Chondrocyte (in vitro differentiated cells): Measurements from ENCODE around the gene CALY. TPM values are rescaled to one million over a fixed set of nuclear protein-coding genes. Genes with fewer than 3 reads are reported as not detected.
"Not testable (repeated sequence)": the region's sequence is repeated elsewhere in the genome, so short reads cannot be mapped to it uniquely, and the experiment has no call there.

Experiments
- DNase-seq: peaks from one replicate; pipeline ENCODE4 v3.0.0; 2021; ENCODE audit warnings: mixed read lengths, low spot score
- H3K27ac Mint-ChIP-seq: one replicate; pipeline ENCODE4 v1.8.0; 2021; ENCODE audit warnings: mild to moderate bottlenecking, moderate library complexity, mixed read lengths; ENCODE audit not compliant: unreplicated experiment
- H3K27me3 Mint-ChIP-seq: 2 replicates; pipeline ENCODE4 v1.8.0; 2021; ENCODE audit warnings: low read depth, mixed read lengths
- H3K36me3 Mint-ChIP-seq: 2 replicates; pipeline ENCODE4 v1.8.0; 2021; ENCODE audit warnings: low read depth, mixed read lengths
- H3K4me1 Mint-ChIP-seq: 2 replicates; pipeline ENCODE4 v1.8.0; 2021; ENCODE audit warnings: low read depth, mild to moderate bottlenecking, mixed read lengths
- H3K4me3 Mint-ChIP-seq: one replicate; pipeline ENCODE4 v1.8.0; 2021; ENCODE audit warnings: mild to moderate bottlenecking, moderate library complexity, mixed read lengths; ENCODE audit not compliant: unreplicated experiment
- H3K9me3 Mint-ChIP-seq: 2 replicates; pipeline ENCODE4 v1.8.0; 2021; ENCODE audit warnings: low read depth, mixed read lengths
- total RNA-seq: library from RNA; stranded (reverse); gene quantifications from 3 replicates; pipeline ENCODE4 v1.2.1, GENCODE V29; 2021
- TF ChIP-seq, protein P1 (sequence below): fragments of 200-600 bp; sonication (generic); IDR thresholded peaks from 2 replicates; pipeline ENCODE4 v1.5.0; 2021; ENCODE audit warnings: antibody characterized with exemption, mild to moderate bottlenecking, moderate library complexity

Gene CALY
- total RNA-seq, 1 donor from 2014 or later, result 8.9 TPM

DNA sequence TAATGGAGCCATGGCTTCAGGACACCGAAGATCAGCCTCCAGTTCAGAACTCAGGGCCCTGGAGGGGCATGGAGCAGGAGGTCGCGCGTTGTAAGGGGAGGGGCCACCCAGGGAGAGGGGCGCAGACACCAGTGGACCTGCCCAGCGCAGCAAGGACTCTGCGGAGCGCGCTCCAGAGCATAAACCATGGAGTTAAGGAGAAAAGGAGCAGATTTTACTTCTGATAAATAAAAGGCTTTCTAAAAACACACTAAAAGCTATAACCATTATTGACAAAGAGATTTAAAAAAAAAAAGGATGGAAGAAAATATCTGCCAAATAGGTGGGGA lies 10.5 kb downstream of the CALY start:
- Mint-ChIP-seq H3K27ac (peak overlapping the region; percentile 69), H3K4me1 (peaks cover 43% of the 10 kb centered on the region), H3K27me3 (no peaks in the 10 kb centered on the region), H3K36me3 (no peaks in the 10 kb centered on the region), H3K4me3 (peak overlapping the region; percentile 72), H3K9me3 (no peaks in the 10 kb centered on the region)
- TF ChIP-seq, protein P1, sequence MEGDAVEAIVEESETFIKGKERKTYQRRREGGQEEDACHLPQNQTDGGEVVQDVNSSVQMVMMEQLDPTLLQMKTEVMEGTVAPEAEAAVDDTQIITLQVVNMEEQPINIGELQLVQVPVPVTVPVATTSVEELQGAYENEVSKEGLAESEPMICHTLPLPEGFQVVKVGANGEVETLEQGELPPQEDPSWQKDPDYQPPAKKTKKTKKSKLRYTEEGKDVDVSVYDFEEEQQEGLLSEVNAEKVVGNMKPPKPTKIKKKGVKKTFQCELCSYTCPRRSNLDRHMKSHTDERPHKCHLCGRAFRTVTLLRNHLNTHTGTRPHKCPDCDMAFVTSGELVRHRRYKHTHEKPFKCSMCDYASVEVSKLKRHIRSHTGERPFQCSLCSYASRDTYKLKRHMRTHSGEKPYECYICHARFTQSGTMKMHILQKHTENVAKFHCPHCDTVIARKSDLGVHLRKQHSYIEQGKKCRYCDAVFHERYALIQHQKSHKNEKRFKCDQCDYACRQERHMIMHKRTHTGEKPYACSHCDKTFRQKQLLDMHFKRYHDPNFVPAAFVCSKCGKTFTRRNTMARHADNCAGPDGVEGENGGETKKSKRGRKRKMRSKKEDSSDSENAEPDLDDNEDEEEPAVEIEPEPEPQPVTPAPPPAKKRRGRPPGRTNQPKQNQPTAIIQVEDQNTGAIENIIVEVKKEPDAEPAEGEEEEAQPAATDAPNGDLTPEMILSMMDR, result no peak
- no peak for DNase-seq

DNA sequence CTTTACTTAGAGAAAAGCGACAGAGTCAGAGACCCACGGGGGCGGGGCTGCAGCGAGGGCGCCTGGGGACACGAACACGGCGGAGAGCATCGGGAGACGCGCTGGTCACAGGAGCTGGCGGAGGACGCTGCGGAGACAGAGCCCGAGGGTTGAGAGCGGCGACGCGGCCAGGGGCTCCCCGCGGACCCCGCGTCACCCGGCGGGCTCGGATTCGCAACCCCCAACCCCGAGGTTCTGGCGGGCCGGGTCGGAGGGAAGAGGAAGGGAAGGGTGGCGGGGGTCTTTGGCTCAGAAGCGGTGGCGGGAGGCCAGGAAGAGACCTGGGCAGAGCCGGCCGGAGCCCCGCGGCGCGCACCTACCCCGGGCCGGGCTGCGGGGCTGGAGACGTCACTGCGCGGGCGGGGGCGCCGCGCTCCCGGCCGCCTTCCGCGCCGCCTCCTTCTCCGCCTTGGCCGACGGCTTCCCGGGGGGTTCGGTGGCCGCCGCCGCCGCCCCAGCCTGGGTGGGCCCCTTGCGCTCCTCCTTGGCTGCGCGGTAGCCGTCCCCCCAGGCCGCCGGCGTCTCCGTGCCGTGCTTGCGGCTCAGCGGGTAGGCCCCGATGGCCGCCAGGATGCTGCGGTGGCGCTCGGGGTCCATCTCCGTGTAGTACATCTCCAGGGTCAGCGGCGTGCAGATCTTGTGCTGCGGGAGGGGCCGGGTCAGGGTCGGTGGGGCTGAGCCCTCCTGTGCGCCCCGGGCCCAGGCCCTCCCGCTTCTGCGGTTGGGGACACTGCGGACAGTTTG lies 11.1 kb downstream of the CALY start:
- Mint-ChIP-seq H3K4me3 (peak overlapping the region; percentile 82), H3K27me3 (no peaks in the 10 kb centered on the region), H3K36me3 (no peaks in the 10 kb centered on the region), H3K4me1 (peaks cover 43% of the 10 kb centered on the region), H3K27ac (peak overlapping the region; percentile 94), H3K9me3 (no peaks in the 10 kb centered on the region)
- DNase-seq, result peak; percentile 84
- TF ChIP-seq, protein P1, result no peak

DNA sequence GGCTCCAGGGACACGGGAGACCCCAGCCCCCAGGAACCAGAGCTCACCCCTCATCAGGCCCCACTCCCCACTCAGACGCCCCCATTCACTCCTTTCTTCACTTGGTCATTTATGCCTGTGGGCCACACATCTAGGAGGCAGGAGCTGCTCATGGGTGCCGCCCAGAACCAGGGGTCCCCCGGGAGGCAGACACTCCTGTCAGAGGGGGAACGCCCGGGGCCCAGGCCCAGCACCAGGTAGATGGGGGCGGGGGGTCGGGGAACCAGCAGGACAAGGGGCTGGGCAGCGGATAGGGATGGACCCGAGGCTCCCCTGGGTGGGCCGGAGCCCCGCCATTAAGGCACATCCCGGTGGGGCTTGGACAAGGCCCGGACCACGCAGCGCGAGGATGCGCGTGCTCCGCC lies 11.8 kb downstream of the CALY start:
- TF ChIP-seq, protein P1, result no peak
- peak; percentile 87 for DNase-seq
- Mint-ChIP-seq H3K4me3 (peak overlapping the region; percentile 82), H3K4me1 (peaks cover 40% of the 10 kb centered on the region), H3K9me3 (no peaks in the 10 kb centered on the region), H3K27ac (peak overlapping the region; percentile 36), H3K27me3 (no peaks in the 10 kb centered on the region), H3K36me3 (no peaks in the 10 kb centered on the region)

DNA sequence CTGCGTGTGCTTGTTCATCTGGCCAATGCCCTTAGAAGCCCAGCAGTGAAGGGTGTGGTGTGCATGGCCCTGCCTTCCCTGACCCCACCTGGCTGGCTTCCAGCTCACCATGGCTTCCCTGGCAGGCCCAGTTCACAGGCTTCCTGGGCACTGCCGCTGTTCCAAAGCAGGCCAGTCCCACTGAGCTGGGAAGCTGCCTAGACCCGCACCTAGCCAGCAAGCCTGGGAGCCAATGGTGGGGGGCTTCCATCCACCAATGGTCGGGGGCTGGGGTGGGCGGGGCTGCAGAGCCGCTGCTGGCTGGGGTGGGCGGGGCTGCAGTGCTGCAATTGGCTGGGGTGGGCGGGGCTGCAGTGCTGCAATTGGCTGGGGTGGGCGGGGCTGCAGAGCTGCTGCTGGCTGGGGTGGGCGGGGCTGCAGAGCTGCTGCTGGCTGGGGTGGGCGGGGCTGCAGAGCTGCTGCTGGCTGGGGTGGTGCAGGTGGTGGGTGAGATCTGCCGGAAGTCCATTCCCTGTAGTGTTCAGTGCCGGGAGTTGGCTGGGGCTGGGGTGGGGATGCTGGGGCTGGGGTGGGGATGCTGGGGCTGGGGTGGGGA lies 12.4 kb downstream of the CALY start:
- H3K4me3 Mint-ChIP-seq, result peak overlapping the region; percentile 22
- no peaks in the 10 kb centered on the region for H3K36me3 Mint-ChIP-seq
- no peak overlapping the region for H3K27ac Mint-ChIP-seq
- peaks cover 36% of the 10 kb centered on the region for H3K4me1 Mint-ChIP-seq
- TF ChIP-seq, protein P1, result no peak
- H3K27me3 Mint-ChIP-seq, result no peaks in the 10 kb centered on the region
- DNase-seq, result peak; percentile 92
- H3K9me3 Mint-ChIP-seq, result no peaks in the 10 kb centered on the region

DNA sequence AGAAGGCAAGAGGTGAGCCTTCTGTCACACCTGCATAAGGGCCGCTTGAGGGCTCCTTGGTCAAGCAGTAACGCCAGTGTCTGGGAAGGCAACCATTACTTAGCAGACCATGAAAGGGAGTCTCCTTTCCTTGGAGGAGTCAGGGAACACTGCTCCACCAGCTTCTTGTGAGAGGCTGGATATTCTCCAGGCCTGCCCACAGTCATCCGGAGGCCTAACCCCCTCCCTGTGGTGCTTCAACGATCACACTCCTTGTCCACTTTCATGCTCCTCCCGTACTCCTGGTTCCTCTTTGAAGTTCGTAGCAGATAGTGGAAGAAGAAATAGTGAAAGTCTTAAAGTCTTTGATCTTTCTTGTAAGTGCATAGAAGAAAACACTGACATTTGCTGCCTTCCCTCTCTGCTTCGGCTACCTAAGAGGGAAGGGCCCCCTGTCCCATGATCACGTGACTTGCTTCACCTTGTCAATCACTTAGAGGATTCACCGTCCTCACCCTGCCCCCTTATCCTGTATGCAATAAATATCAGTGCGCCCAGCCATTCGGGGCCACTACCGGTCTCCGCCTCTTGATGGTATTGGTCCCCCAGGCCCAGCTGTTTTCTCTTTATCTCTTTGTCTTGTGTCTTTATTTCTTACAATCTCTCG lies 14.5 kb downstream of the CALY start:
- H3K4me3 Mint-ChIP-seq, H3K27ac Mint-ChIP-seq, H3K36me3 Mint-ChIP-seq, DNase-seq, H3K27me3 Mint-ChIP-seq, H3K9me3 Mint-ChIP-seq: not testable (repeated sequence)
- H3K4me1 Mint-ChIP-seq, result peaks cover 21% of the 10 kb centered on the region

DNA sequence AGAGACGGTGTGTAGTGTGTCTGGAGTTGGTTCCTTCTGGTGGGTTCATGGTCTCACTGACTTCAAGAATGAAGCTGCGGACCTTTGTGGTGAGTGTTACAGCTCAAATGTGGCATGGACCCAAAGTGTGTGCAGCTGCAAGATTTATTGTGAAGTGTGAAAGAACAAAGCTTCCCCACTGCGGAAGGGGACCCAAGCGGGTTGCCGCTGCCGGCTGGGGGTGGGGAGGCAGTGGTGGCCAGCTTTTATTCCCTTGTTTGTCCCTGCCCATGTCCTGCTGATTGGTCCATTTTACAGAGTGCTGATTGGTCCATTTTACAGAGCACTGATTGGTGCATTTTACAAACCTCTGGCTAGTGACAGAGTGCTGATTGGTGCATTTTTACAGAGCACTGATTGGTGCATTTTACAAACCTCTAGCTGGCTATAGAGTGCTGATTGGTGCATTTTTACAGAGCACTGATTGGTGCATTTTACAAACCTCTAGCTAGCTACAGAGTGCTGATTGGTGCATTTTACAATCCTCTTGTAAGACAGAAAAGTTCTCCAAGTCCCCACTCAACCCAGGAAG lies 15.8 kb downstream of the CALY start:
- not testable (repeated sequence) for H3K27ac Mint-ChIP-seq, H3K9me3 Mint-ChIP-seq, H3K4me1 Mint-ChIP-seq, H3K4me3 Mint-ChIP-seq, H3K36me3 Mint-ChIP-seq, H3K27me3 Mint-ChIP-seq
- DNase-seq, result peak; percentile 15
